HL-60/S4 treated with retinoic acid at 250 ng/mL for 4 days and 3 days (cell line): ENCODE data around the gene CHSY1.

ENCODE experiments used
- in situ Hi-C: fragments of 300-500 bp; cut with MboI; formaldehyde crosslinking; loops from 2 replicates; pipeline ENCODE4 v1.7.0; 2022; ENCODE audit warnings: low sequenced_read_pairs

CHSY1 gene

GRCh38 chr15:101192081-101192480 lies 59.8 kb downstream of the CHSY1 start:
- in situ Hi-C loops, result no loop called here

- in situ Hi-C loops, result no loop called here
These were observed 60.6 kb downstream of the CHSY1 start for GRCh38 chr15:101191242-101191641.

GRCh38 chr15:101190092-101190595 lies 61.7 kb downstream of the CHSY1 start:
- in situ Hi-C loops, result no loop called here

GRCh38 chr15:101189409-101190091 lies 62.3 kb downstream of the CHSY1 start:
- in situ Hi-C loops, result no loop called here

- in situ Hi-C loops, result no loop called here
These were observed 63.0 kb downstream of the CHSY1 start for GRCh38 chr15:101188637-101189408.

- in situ Hi-C loops, result no loop called here
These were observed 63.8 kb downstream of the CHSY1 start for GRCh38 chr15:101187820-101188636.

- in situ Hi-C loops, result no loop called here
These were observed 66.1 kb downstream of the CHSY1 start for GRCh38 chr15:101185770-101186169.

GRCh38 chr15:101185336-101185735 lies 66.5 kb downstream of the CHSY1 start:
- in situ Hi-C loops, result no loop called here

- in situ Hi-C loops, result no loop called here
These were observed 67.0 kb downstream of the CHSY1 start for GRCh38 chr15:101184830-101185229.

GRCh38 chr15:101183931-101184305 lies 67.9 kb downstream of the CHSY1 start:
- in situ Hi-C loops, result no loop called here

GRCh38 chr15:101183226-101183930 lies 68.5 kb downstream of the CHSY1 start:
- in situ Hi-C loops, result no loop called here

GRCh38 chr15:101182215-101182614 lies 69.6 kb downstream of the CHSY1 start:
- in situ Hi-C loops, result no loop called here

- in situ Hi-C loops, result no loop called here
These were observed 70.5 kb downstream of the CHSY1 start for GRCh38 chr15:101181349-101181748.

- in situ Hi-C loops, result no loop called here
These were observed 71.1 kb downstream of the CHSY1 start for GRCh38 chr15:101180620-101181307.

- in situ Hi-C loops, result no loop called here
These were observed 72.3 kb downstream of the CHSY1 start for GRCh38 chr15:101179341-101180153.

- in situ Hi-C loops, result no loop called here
These were observed 72.9 kb downstream of the CHSY1 start for GRCh38 chr15:101178931-101179330.

- in situ Hi-C loops, result no loop called here
These were observed 73.4 kb downstream of the CHSY1 start for GRCh38 chr15:101178479-101178878.

GRCh38 chr15:101177866-101178265 lies 74.0 kb downstream of the CHSY1 start:
- in situ Hi-C loops, result no loop called here

GRCh38 chr15:101176625-101177024 lies 75.2 kb downstream of the CHSY1 start:
- in situ Hi-C loops, result no loop called here
